HEK293 (cell line): ENCODE results near the gene FYB1.

Source experiments
- CTCF ChIA-PET: fragments of 350-600 bp; formaldehyde crosslinking; extraction: SDS; loops from one replicate; lab custom pipeline; 2021; ENCODE audit warnings: antibody characterized with exemption; lab: Yijun Ruan, JAX
- POLR2A ChIA-PET: fragments of 300-600 bp; formaldehyde crosslinking; extraction: SDS; loops from one replicate; lab custom pipeline; 2020; ENCODE audit warnings: antibody characterized with exemption, inconsistent platforms; lab: Yijun Ruan, JAX
- H3K27ac ChIP-seq: fragments of 200-500 bp; sonication (Bioruptor generic); 2 replicates; pipeline ENCODE4 v1.5.1; 2014; ENCODE audit warnings: low read depth, low read length, control low read depth, inconsistent platforms; ENCODE audit errors: extremely low read depth
- H3K36me3 ChIP-seq, 2 experiments: fragments of 200-500 bp in 1 of 2; sonication (Bioruptor generic) in 1 of 2; 1 replicate in 1 of 2; 2 replicates in 1 of 2; pipeline ENCODE4 v1.5.1; 2014 to 2017; ENCODE audit warnings: inconsistent platforms in 2 of 2, low read length in 2 of 2; ENCODE audit not compliant: control insufficient read depth in 2 of 2, insufficient read depth in 1 of 2
- H3K4me1 ChIP-seq: fragments of 200-500 bp; sonication (Bioruptor generic); 2 replicates; pipeline ENCODE4 v1.5.1; 2014; ENCODE audit warnings: mild to moderate bottlenecking, low read length, inconsistent platforms; ENCODE audit not compliant: control insufficient read depth, insufficient read depth
- H3K4me3 ChIP-seq: 2 replicates; pipeline ENCODE4 v1.5.1; 2011; ENCODE audit warnings: low read depth, mild to moderate bottlenecking, control low read depth, low read length, moderate library complexity
- H3K9me3 ChIP-seq: fragments of 200-500 bp; sonication (Bioruptor generic); 2 replicates; pipeline ENCODE4 v1.5.1; 2014; ENCODE audit warnings: low read depth, low read length, inconsistent platforms; ENCODE audit not compliant: control insufficient read depth, insufficient read depth
- BCL6B ChIP-seq: fragments of 450-650 bp; formaldehyde crosslinking; IDR thresholded peaks from 2 replicates; pipeline ENCODE4 v1.5.1; 2017; ENCODE audit warnings: missing biosample characterization, missing genetic modification characterization
- CTCF ChIP-seq: fragments of 450-650 bp; formaldehyde crosslinking; IDR thresholded peaks from 2 replicates; pipeline ENCODE4 v1.5.1; 2016; ENCODE audit warnings: missing biosample characterization, missing genetic modification characterization
- FEZF1 ChIP-seq: fragments of 450-650 bp; formaldehyde crosslinking; IDR thresholded peaks from 2 replicates; pipeline ENCODE4 v1.5.1; 2016; ENCODE audit warnings: missing biosample characterization, missing genetic modification characterization
- INSM2 ChIP-seq: fragments of 450-650 bp; formaldehyde crosslinking; IDR thresholded peaks from 2 replicates; pipeline ENCODE4 v1.5.1; 2016; ENCODE audit warnings: missing biosample characterization, missing genetic modification characterization
- KLF17 ChIP-seq: fragments of 450-650 bp; formaldehyde crosslinking; IDR thresholded peaks from 2 replicates; pipeline ENCODE4 v1.5.1; 2016; ENCODE audit warnings: missing biosample characterization, missing genetic modification characterization
- SALL2 ChIP-seq: fragments of 450-650 bp; formaldehyde crosslinking; IDR thresholded peaks from 2 replicates; pipeline ENCODE4 v1.5.0; 2017; ENCODE audit warnings: missing biosample characterization, mild to moderate bottlenecking, missing genetic modification characterization, borderline replicate concordance
- SP3 ChIP-seq: fragments of 450-650 bp; formaldehyde crosslinking; IDR thresholded peaks from 2 replicates; pipeline ENCODE4 v1.5.1; 2016; ENCODE audit warnings: missing biosample characterization, missing genetic modification characterization
- SP7 ChIP-seq: fragments of 450-650 bp; formaldehyde crosslinking; IDR thresholded peaks from 2 replicates; pipeline ENCODE4 v1.5.1; 2016; ENCODE audit warnings: missing biosample characterization, missing genetic modification characterization
- ZNF16 ChIP-seq: fragments of 450-650 bp; formaldehyde crosslinking; IDR thresholded peaks from 2 replicates; pipeline ENCODE4 v1.5.1; 2016; ENCODE audit warnings: low read depth, missing biosample characterization, missing genetic modification characterization
- ZNF248 ChIP-seq: fragments of 450-650 bp; formaldehyde crosslinking; IDR thresholded peaks from 2 replicates; pipeline ENCODE4 v1.5.1; 2017; ENCODE audit warnings: missing biosample characterization, missing genetic modification characterization
- ZNF274 ChIP-seq, 2 experiments: fragments of 200-500 bp in 1 of 2; fragments of 450-650 bp in 1 of 2; sonication (Bioruptor generic) in 1 of 2; formaldehyde crosslinking in 1 of 2; IDR thresholded peaks; 2 replicates each; pipeline versions ENCODE4 v1.5.1 to v1.6.1; 2014 to 2016; ENCODE audit warnings: borderline replicate concordance in 1 of 2, inconsistent platforms in 1 of 2, low read length in 1 of 2, missing biosample characterization in 1 of 2, missing genetic modification characterization in 1 of 2
- ZNF404 ChIP-seq: fragments of 450-650 bp; formaldehyde crosslinking; IDR thresholded peaks from 2 replicates; pipeline ENCODE4 v1.5.1; 2017; ENCODE audit warnings: missing biosample characterization, missing genetic modification characterization
- ZNF488 ChIP-seq: fragments of 450-650 bp; formaldehyde crosslinking; IDR thresholded peaks from 2 replicates; pipeline ENCODE4 v1.5.1; 2016; ENCODE audit warnings: missing biosample characterization, missing genetic modification characterization
- ZNF514 ChIP-seq: fragments of 450-650 bp; formaldehyde crosslinking; IDR thresholded peaks from 2 replicates; pipeline ENCODE4 v1.5.1; 2016; ENCODE audit warnings: missing biosample characterization, missing genetic modification characterization
- ZNF624 ChIP-seq: fragments of 450-650 bp; formaldehyde crosslinking; IDR thresholded peaks from 2 replicates; pipeline ENCODE4 v1.5.1; 2017; ENCODE audit warnings: missing biosample characterization, missing genetic modification characterization
- ZNF645 ChIP-seq: fragments of 450-650 bp; formaldehyde crosslinking; IDR thresholded peaks from 2 replicates; pipeline ENCODE4; 2016; ENCODE audit warnings: missing biosample characterization, missing genetic modification characterization
- ZNF654 ChIP-seq: fragments of 450-650 bp; formaldehyde crosslinking; IDR thresholded peaks from 2 replicates; pipeline ENCODE4 v1.5.1; 2016; ENCODE audit warnings: low read depth, missing biosample characterization, missing genetic modification characterization
- ZNF747 ChIP-seq: fragments of 450-650 bp; formaldehyde crosslinking; IDR thresholded peaks from 2 replicates; pipeline ENCODE4 v1.5.1; 2016; ENCODE audit warnings: missing biosample characterization, missing genetic modification characterization
- ZNF791 ChIP-seq: fragments of 450-650 bp; formaldehyde crosslinking; IDR thresholded peaks from 2 replicates; pipeline ENCODE4 v1.5.1; 2016; ENCODE audit warnings: missing biosample characterization, missing genetic modification characterization
- ZNF843 ChIP-seq: fragments of 450-650 bp; formaldehyde crosslinking; IDR thresholded peaks from 2 replicates; pipeline ENCODE4 v1.5.1; 2016; ENCODE audit warnings: missing biosample characterization, missing genetic modification characterization
- ZSCAN5A ChIP-seq: fragments of 450-650 bp; formaldehyde crosslinking; IDR thresholded peaks from 2 replicates; pipeline ENCODE4 v1.5.1; 2016; ENCODE audit warnings: missing biosample characterization, missing genetic modification characterization

FYB1 gene

GRCh38 chr5:39115644-39116343, 103.6 kb downstream of the FYB1 start:
- Histone ChIP-seq H3K36me3 (no peaks in the 10 kb centered on the region), H3K4me3 (no peak overlapping the region), H3K9me3 (no peaks in the 10 kb centered on the region), H3K27ac (no peak overlapping the region), H3K4me1 (0 out of 2 replicates have a peak, but pooled peaks cover 3% of the 10 kb centered on the region)
- ChIA-PET CTCF (interaction anchor here (0.7 to 1.1 kb wide), 2 partner anchors 40 to 333 kb away, joined by 3 read pairs; no protein-coding TSS in a partner anchor), POLR2A (interaction anchor here (0.7 kb wide), 1 partner anchor 330 kb away, joined by 3 read pairs; no protein-coding TSS in a partner anchor)
- TF ChIP-seq SP3 (tag by site-specific recombination) = no peak
- TF ChIP-seq ZSCAN5A (tag by site-specific recombination) = no peak
- TF ChIP-seq ZNF248 = no peak
- TF ChIP-seq ZNF645 = no peak
- no peak for TF ChIP-seq ZNF16 (tag by site-specific recombination)
- TF ChIP-seq ZNF514 (tag by site-specific recombination) = no peak
- TF ChIP-seq, all 188 proteins: peak for 0

GRCh38 chr5:39114155-39114554, 105.2 kb downstream of the FYB1 start:
- Histone ChIP-seq H3K36me3 (no peaks in the 10 kb centered on the region), H3K4me1 (0 out of 2 replicates have a peak, but pooled peaks cover 3% of the 10 kb centered on the region), H3K4me3 (no peak overlapping the region), H3K9me3 (no peaks in the 10 kb centered on the region), H3K27ac (no peak overlapping the region)
- CTCF ChIA-PET = interaction anchor here (0.5 to 1.0 kb wide), 3 partner anchors 33 to 146 kb away, joined by 3 read pairs; no protein-coding TSS in a partner anchor
- POLR2A ChIA-PET = no interaction called here
- no peak for TF ChIP-seq ZNF624
- TF ChIP-seq FEZF1 (tag by site-specific recombination) = no peak
- TF ChIP-seq ZNF843 (tag by site-specific recombination) = no peak
- TF ChIP-seq SALL2 = no peak
- TF ChIP-seq ZNF654 (tag by site-specific recombination) = no peak
- no peak for TF ChIP-seq KLF17 (tag by site-specific recombination)
- TF ChIP-seq ZNF16 (tag by site-specific recombination) = no peak
- no peak for TF ChIP-seq INSM2 (tag by site-specific recombination)
- no peak for TF ChIP-seq BCL6B (tag by site-specific recombination)
- no peak for TF ChIP-seq ZNF404
- no peak for TF ChIP-seq SP7
- TF ChIP-seq CTCF (tag by site-specific recombination) = no peak
- no peak for TF ChIP-seq ZSCAN5A (tag by site-specific recombination)
- TF ChIP-seq ZNF791 (tag by site-specific recombination) = no peak
- no peak for TF ChIP-seq ZNF488 (tag by site-specific recombination)
- no peak for TF ChIP-seq ZNF274 (IDR thresholded peaks at IDR 0.05; ENCODE audit: low read length)
- no peak for TF ChIP-seq ZNF274 (tag by site-specific recombination; IDR thresholded peaks at IDR 0.05; ENCODE audit: borderline replicate concordance)
- TF ChIP-seq ZNF747 (tag by site-specific recombination) = no peak
